DOHH2 (cell line): ENCODE data around the gene USH1C.

Experiments
- CTCF ChIP-seq: fragments of 200-600 bp; sonication (generic); IDR thresholded peaks from one replicate; pipeline ENCODE4 v1.5.1; 2014; ENCODE audit warnings: antibody characterized with exemption, mild to moderate bottlenecking, low read depth, low read length; ENCODE audit not compliant: poor library complexity, severe bottlenecking
- EZH2phosphoT487 ChIP-seq: fragments of 200-600 bp; sonication (generic); IDR thresholded peaks from 2 replicates; pipeline ENCODE4 v1.6.1; 2017; ENCODE audit warnings: borderline replicate concordance, mild to moderate bottlenecking, antibody characterized with exemption, low read length, moderate library complexity, mixed read lengths

GRCh38 chr11:17521106-17521900 is 22.9 kb downstream of the USH1C start:
- TF ChIP-seq EZH2phosphoT487 = no peak
- no peak for TF ChIP-seq CTCF
